HG02943 (cell line): ENCODE results near the gene RUFY4.
A peak's percentile ranks its signal among the peaks of the same experiment; 100 is the strongest.
"Not testable (repeated sequence)": the region's sequence is repeated elsewhere in the genome, so short reads cannot be mapped to it uniquely, and the experiment has no call there.

ENCODE experiments used
- ATAC-seq: cut with Tn5 transposase; IDR thresholded peaks from one replicate; pipeline ENCODE4 v1.9.1; 2021; ENCODE audit warnings: mild to moderate bottlenecking, low read depth, moderate library complexity; ENCODE audit not compliant: unreplicated experiment

RUFY4 gene

GRCh38 chr2:218079943-218080913 is 11.2 kb downstream of the RUFY4 start:
- no peak for ATAC-seq

GRCh38 chr2:218081063-218081462 is 12.0 kb downstream of the RUFY4 start:
- ATAC-seq, result peak; percentile 77

- no peak for ATAC-seq
Observed at GRCh38 chr2:218081695-218082094, 12.6 kb downstream of the RUFY4 start.

GRCh38 chr2:218082586-218083351 is 13.7 kb downstream of the RUFY4 start:
- ATAC-seq, result no peak

- ATAC-seq, result no peak
Observed at GRCh38 chr2:218083352-218083676, 14.3 kb downstream of the RUFY4 start.

GRCh38 chr2:218086478-218086877 is 17.4 kb downstream of the RUFY4 start:
- ATAC-seq, result no peak

GRCh38 chr2:218089259-218089658 is 20.2 kb downstream of the RUFY4 start:
- no peak for ATAC-seq

- no peak for ATAC-seq
Observed at GRCh38 chr2:218091746-218092145, 22.7 kb downstream of the RUFY4 start.

GRCh38 chr2:218093879-218094278 is 24.8 kb downstream of the RUFY4 start:
- ATAC-seq, result no peak

- no peak for ATAC-seq
Observed at GRCh38 chr2:218095853-218096252, 26.8 kb downstream of the RUFY4 start.

- ATAC-seq, result no peak
Observed at GRCh38 chr2:218097975-218098374, 28.9 kb downstream of the RUFY4 start.

- ATAC-seq, result not testable (repeated sequence)
Observed at GRCh38 chr2:218108834-218109233, 39.8 kb downstream of the RUFY4 start.

GRCh38 chr2:218121789-218122188 is 52.7 kb downstream of the RUFY4 start:
- not testable (repeated sequence) for ATAC-seq

- not testable (repeated sequence) for ATAC-seq
Observed at GRCh38 chr2:218122286-218122685, 53.2 kb downstream of the RUFY4 start.

GRCh38 chr2:218123986-218124385 is 54.9 kb downstream of the RUFY4 start:
- ATAC-seq, result no peak

- ATAC-seq, result no peak
Observed at GRCh38 chr2:218125095-218125494, 56.0 kb downstream of the RUFY4 start.

- ATAC-seq, result no peak
Observed at GRCh38 chr2:218125626-218126080, 56.6 kb downstream of the RUFY4 start, which contains the start of gene CXCR2. Gene CXCR2, plus strand, starts transcription at chr2:218126028. Its CDS starts 8,774 bp downstream, at chr2:218134802.

- no peak for ATAC-seq
Observed at GRCh38 chr2:218127929-218128455, 58.9 kb downstream of the RUFY4 start.

- no peak for ATAC-seq
Observed at GRCh38 chr2:218128781-218129457, 59.9 kb downstream of the RUFY4 start.

- ATAC-seq, result no peak
Observed at GRCh38 chr2:218129458-218130135, 60.5 kb downstream of the RUFY4 start.
